Activated naive CD8-positive, alpha-beta T cell treated with anti-CD3 and anti-CD28 coated beads, Interleukin-2, amount 50 U/mL, for 16 hours (primary cell): ENCODE measurements around the gene P2RX7.
"Not testable (repeated sequence)": the region's sequence is repeated elsewhere in the genome, so short reads cannot be mapped to it uniquely, and the experiment has no call there.

ENCODE experiments used
- DNase-seq: peaks from one replicate; pipeline ENCODE4 v3.0.0-alpha.2; 2020; ENCODE audit warnings: low read depth, low spot score

Gene P2RX7

DNA sequence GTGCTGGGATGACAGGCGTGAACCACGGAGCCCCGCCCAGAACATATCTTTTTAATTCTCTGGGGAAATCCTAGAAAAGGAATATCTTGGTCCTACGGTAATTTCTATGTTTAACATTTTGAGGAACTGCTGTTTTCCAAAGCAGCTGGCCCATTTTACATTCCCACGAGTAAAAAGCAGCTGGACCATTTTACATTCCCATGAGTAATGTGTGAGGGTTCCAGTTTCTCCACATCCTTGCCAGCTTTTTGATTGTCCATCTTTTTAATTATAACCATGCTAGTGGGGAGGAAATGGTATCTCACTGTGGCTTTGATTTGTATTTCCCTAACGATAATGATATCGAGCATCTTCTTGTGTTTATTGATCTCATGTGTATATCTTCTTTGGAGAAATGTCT lies 72.8 kb downstream of the P2RX7 start:
- no peak for DNase-seq

DNA sequence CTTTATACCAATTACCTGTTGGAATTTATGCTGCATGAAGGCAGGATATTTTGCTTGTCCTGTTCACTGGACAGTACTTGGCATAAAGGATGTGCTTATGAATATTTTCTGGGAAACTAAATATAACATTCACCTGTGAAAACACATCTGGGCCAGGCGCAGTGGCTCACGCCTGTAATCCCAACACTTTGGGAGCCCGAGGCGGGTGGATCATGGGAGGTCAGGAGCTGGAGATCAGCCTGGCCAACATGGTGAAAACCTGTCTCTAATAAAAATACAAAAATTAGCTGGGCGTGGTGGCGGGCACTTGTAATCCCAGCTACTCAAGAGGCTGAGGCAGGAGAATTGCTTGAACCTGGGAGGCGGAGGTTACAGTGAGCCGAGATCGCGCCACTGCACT lies 75.9 kb downstream of the P2RX7 start:
- not testable (repeated sequence) for DNase-seq

GRCh38 chr12:121209221-121209620 lies 76.5 kb downstream of the P2RX7 start:
- DNase-seq, result no peak

- DNase-seq, result peak; percentile 57
Observed at GRCh38 chr12:121209624-121210572, 77.2 kb downstream of the P2RX7 start, which contains the start of gene P2RX4. Gene P2RX4 (plus strand): TSS chr12:121210129. CDS start chr12:121210165, 36 bp downstream.

DNA sequence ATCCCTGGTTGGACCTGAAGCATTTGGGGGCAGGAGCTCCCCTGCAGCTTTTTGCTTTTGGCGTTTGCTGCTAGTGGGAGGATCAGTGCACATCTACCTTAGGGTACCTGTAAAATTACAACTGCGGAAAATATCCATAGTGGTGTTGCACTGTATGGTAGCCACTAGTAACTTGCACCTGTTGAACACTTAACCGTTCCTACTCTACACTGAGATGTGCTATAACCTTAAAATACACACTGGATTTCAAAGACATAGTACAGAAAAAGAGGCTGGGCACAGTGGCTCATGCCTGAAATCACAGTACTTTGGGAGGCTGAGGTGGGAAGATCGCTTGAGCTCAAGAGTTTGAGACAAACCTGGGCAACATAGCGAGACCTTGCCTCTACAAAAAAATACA lies 80.2 kb downstream of the P2RX7 start:
- no peak for DNase-seq

DNA sequence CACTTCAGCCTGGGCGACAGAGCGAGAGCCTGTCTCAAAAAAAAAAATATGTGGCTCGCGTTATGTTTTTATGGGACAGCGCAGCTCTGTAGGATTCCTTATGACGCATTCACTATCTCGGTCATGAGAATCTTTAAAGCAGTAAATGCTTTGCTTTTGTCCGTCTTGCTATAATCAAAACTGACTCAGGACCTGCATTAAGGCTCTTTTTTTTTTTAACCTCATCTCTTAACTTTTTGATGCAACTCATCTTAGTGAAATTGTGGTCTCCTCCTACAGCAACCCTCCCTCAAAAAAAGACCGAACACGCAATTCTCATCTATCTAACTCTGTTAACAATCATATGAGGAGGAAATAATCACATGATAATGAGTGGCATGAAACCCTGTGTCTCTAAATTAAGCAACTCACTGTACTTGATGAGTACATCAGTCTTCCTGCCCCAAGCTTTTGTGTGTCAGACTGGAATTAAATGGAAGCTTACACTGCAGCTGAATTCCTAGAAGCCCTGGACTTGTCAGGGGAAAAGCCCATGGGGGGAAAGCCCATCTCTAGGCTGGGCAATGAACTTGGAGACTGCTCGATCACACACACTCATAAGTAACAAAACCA lies 81.6 kb downstream of the P2RX7 start:
- no peak for DNase-seq

GRCh38 chr12:121214855-121215745 lies 82.4 kb downstream of the P2RX7 start:
- DNase-seq, result no peak

DNA sequence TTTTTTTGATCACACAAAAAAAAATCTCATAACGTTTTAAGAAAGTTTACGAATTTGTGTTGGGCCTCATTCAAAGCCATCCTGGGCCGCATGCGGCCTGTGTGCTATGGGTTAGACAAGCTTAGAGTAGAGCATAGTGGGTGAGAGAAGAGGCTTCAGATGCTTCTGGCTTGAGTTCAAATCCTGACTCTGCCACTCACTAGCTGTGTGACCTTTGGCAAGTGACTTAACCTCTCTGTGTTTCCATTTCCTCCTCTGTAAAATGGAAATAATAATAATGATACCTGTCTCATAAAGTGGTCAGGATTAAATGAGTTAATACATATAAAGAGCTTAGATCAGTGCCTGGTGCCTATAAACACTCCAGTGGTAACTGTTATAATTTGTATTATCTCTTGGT lies 83.4 kb downstream of the P2RX7 start:
- DNase-seq, result no peak

DNA sequence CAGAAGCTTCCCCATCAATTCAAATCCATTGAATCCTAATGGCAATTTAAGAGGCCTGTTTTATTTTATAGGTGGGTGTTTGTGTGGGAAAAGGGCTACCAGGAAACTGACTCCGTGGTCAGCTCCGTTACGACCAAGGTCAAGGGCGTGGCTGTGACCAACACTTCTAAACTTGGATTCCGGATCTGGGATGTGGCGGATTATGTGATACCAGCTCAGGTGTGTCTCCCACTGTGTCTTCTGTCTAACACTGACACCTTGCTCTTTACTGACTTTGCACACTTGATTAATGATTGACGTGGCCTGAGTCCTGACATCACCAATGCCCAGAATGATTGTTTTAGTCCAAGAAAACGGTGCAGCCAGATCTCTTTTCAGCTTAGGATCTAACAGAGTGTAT lies 84.4 kb downstream of the P2RX7 start:
- no peak for DNase-seq

GRCh38 chr12:121217761-121218160 lies 85.1 kb downstream of the P2RX7 start:
- DNase-seq, result no peak

GRCh38 chr12:121218588-121219352 lies 86.1 kb downstream of the P2RX7 start:
- no peak for DNase-seq

DNA sequence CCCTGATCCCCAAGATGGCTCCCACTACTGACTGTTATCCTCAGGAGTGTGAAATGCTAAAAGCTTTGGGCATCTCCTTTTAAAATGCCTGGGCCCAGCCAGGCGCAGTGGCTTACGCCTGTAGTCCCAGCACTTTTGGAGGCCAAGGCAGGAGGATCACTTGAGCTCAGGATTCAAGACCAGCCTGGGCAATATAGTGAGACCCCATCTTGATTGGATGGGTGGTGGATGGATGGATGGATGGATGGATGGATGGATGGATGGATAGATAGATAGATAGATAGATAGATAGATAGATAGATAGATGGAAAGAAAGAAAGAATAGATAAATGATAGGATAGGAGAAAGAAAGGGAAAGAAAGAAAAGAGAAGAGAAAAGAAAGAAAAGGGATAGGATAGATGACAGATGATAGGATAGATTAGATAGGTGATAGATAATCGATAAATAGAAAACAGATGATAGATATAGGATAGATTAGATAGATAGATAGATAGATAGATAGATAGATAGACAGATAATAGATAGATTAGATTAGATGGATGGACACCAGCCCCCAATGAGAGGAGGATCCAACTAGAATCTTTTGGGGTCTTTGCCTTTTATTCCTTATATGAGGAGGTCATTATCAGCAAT lies 86.8 kb downstream of the P2RX7 start:
- no peak for DNase-seq

GRCh38 chr12:121222847-121223246 lies 90.2 kb downstream of the P2RX7 start:
- DNase-seq, result no peak

DNA sequence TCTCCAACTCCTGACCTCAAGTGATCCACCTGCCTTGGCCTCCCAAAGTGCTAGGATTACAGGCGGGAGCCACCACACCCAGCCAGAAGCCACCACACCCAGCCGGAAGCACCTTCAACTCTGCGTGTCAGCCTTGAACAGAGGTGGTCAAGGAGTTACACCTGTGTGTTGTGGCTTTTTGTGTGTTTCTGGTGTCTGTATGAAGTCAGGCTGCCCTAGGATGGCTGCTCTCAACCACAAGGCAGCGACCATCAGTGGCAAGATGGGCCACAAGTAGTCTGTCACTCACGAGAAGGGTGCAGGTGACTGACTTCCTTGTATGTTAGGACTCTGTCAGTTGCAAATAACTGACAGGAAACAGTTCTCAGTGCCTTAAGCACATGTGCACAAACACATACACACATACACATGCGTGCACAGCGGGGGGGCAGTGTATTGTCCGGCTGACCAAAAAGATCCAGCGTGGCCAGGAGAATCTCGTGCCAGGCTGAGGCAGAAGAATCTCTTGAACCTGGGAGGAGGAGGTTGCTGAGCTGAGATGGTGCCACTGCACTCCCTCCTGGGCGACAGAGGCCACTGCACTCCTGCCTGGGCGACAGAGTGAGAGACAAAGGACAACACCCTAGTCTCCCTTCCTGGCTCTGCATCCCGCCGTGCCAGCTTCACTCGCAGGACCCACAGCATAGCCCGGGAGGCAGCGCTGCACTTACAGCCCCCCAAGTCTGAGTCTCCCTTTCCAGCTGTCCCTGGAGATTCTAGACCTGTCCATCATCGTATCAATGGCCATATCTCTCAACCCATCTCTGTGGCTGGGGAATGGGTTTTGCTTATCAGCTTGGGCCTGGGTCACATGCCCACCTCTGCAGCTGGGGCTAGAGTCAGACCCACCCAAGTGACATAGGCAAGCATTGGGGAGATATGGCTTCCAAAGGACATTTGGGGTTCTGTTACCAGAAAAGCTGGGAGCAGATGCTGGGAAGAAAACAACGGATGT lies 90.9 kb downstream of the P2RX7 start:
- DNase-seq, result no peak

GRCh38 chr12:121224591-121224990 lies 91.9 kb downstream of the P2RX7 start:
- DNase-seq, result no peak

- no peak for DNase-seq
Observed at GRCh38 chr12:121226399-121226798, 93.7 kb downstream of the P2RX7 start.

DNA sequence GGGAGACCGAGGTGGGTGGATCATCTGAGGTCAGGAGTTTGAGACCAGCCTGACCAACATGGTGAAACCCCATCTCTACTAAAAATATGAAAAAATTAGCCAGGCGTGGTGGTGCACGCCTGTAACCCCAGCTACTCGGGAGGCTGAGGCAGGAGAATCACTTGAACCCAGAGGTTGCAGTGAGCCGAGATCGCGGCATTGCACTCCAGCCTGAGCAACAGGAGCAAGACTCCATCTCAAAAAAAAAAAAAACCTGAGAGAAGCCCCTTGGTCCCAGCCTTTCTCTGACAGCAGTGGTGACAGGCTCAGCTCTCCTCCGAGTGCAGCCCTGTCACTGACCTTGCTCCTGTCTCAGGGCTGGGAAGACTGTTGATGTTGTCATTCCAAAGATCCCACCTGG lies 94.2 kb downstream of the P2RX7 start:
- not testable (repeated sequence) for DNase-seq

GRCh38 chr12:121227294-121227693 lies 94.6 kb downstream of the P2RX7 start:
- DNase-seq, result no peak

GRCh38 chr12:121228919-121229665 lies 96.4 kb downstream of the P2RX7 start:
- no peak for DNase-seq
